ENCODE data around the gene ADCY2. TPM values are rescaled to one million over a fixed set of nuclear protein-coding genes. Genes with fewer than 3 reads are reported as not detected.

ADCY2 gene
- total RNA-seq, 1 experiment from 2014 or later: not detected

- Histone ChIP-seq H2AFZ (ENCODE audit: low read length) (no peak overlapping the region), H3K4me1 (ENCODE audit: low read length) (0 out of 2 replicates have a peak, but pooled peaks cover under 1% of the 10 kb centered on the region), H3K27ac (ENCODE audit: low read length) (no peak overlapping the region), H3K4me3 (ENCODE audit: low read length) (no peak overlapping the region), H3K4me2 (ENCODE audit: low read depth, low read length, poor library complexity, severe bottlenecking) (no peak overlapping the region), H3K9me3 (ENCODE audit: low read length) (no peaks in the 10 kb centered on the region), H3K36me3 (ENCODE audit: insufficient read depth, low read length) (no peaks in the 10 kb centered on the region), H4K20me1 (ENCODE audit: insufficient read depth, low read depth, low read length) (no peaks in the 10 kb centered on the region), H3K9me2 (replicated peaks; ENCODE audit: insufficient read depth, low read length) (no peaks in the 10 kb centered on the region), H3K9ac (ENCODE audit: low read length) (no peak overlapping the region), H3K79me2 (ENCODE audit: low read length) (no peaks in the 10 kb centered on the region), H3K27me3 (ENCODE audit: low read length) (no peaks in the 10 kb centered on the region)
- no peak for DNase-seq
These were observed 455.8 kb downstream of the ADCY2 start for GRCh38 chr5:7851617-7852289.

GRCh38 chr5:7852542-7852941 is 456.6 kb downstream of the ADCY2 start:
- DNase-seq: no peak
- Histone ChIP-seq H3K9me2 (replicated peaks; ENCODE audit: insufficient read depth, low read length) (no peaks in the 10 kb centered on the region), H3K4me2 (ENCODE audit: low read depth, low read length, poor library complexity, severe bottlenecking) (no peak overlapping the region), H3K4me1 (ENCODE audit: low read length) (no peaks in the 10 kb centered on the region), H3K79me2 (ENCODE audit: low read length) (no peaks in the 10 kb centered on the region), H3K4me3 (ENCODE audit: low read length) (no peak overlapping the region), H3K9me3 (ENCODE audit: low read length) (no peaks in the 10 kb centered on the region), H4K20me1 (ENCODE audit: insufficient read depth, low read depth, low read length) (no peaks in the 10 kb centered on the region), H3K9ac (ENCODE audit: low read length) (no peak overlapping the region), H2AFZ (ENCODE audit: low read length) (no peak overlapping the region), H3K27me3 (ENCODE audit: low read length) (no peaks in the 10 kb centered on the region), H3K27ac (ENCODE audit: low read length) (no peak overlapping the region), H3K36me3 (ENCODE audit: insufficient read depth, low read length) (no peaks in the 10 kb centered on the region)

- H3K9ac ChIP-seq (ENCODE audit: low read length): no peak overlapping the region
- H3K27me3 ChIP-seq (ENCODE audit: low read length): no peaks in the 10 kb centered on the region
- no peaks in the 10 kb centered on the region for H3K79me2 ChIP-seq (ENCODE audit: low read length)
- H3K36me3 ChIP-seq (ENCODE audit: insufficient read depth, low read length): no peaks in the 10 kb centered on the region
- no peaks in the 10 kb centered on the region for H3K4me1 ChIP-seq (ENCODE audit: low read length)
- H3K27ac ChIP-seq (ENCODE audit: low read length): no peak overlapping the region
- no peak overlapping the region for H3K4me3 ChIP-seq (ENCODE audit: low read length)
- no peaks in the 10 kb centered on the region for H4K20me1 ChIP-seq (ENCODE audit: insufficient read depth, low read depth, low read length)
- H3K9me3 ChIP-seq (ENCODE audit: low read length): no peaks in the 10 kb centered on the region
- H3K4me2 ChIP-seq (ENCODE audit: low read depth, low read length, poor library complexity, severe bottlenecking): no peak overlapping the region
- no peak overlapping the region for H2AFZ ChIP-seq (ENCODE audit: low read length)
- no peaks in the 10 kb centered on the region for H3K9me2 ChIP-seq (replicated peaks; ENCODE audit: insufficient read depth, low read length)
- DNase-seq: no peak
These were observed 457.1 kb downstream of the ADCY2 start for GRCh38 chr5:7852988-7853387.

GRCh38 chr5:7855611-7856010 is 459.7 kb downstream of the ADCY2 start:
- Histone ChIP-seq H2AFZ (ENCODE audit: low read length) (no peak overlapping the region), H3K9me3 (ENCODE audit: low read length) (no peaks in the 10 kb centered on the region), H3K4me3 (ENCODE audit: low read length) (no peak overlapping the region), H3K4me2 (ENCODE audit: low read depth, low read length, poor library complexity, severe bottlenecking) (no peak overlapping the region), H3K9ac (ENCODE audit: low read length) (no peak overlapping the region), H3K27ac (ENCODE audit: low read length) (no peak overlapping the region), H3K27me3 (ENCODE audit: low read length) (no peaks in the 10 kb centered on the region), H3K36me3 (ENCODE audit: insufficient read depth, low read length) (peaks cover 14% of the 10 kb centered on the region; the same call in 1 of the 2 replicates), H3K9me2 (replicated peaks; ENCODE audit: insufficient read depth, low read length) (no peaks in the 10 kb centered on the region), H3K79me2 (ENCODE audit: low read length) (no peaks in the 10 kb centered on the region), H3K4me1 (ENCODE audit: low read length) (no peaks in the 10 kb centered on the region), H4K20me1 (ENCODE audit: insufficient read depth, low read depth, low read length) (no peaks in the 10 kb centered on the region)
- no peak for DNase-seq

GRCh38 chr5:7856855-7857254 is 460.9 kb downstream of the ADCY2 start:
- no peak overlapping the region for H3K4me2 ChIP-seq (ENCODE audit: low read depth, low read length, poor library complexity, severe bottlenecking)
- no peak overlapping the region for H3K27ac ChIP-seq (ENCODE audit: low read length)
- no peaks in the 10 kb centered on the region for H3K79me2 ChIP-seq (ENCODE audit: low read length)
- no peaks in the 10 kb centered on the region for H3K4me1 ChIP-seq (ENCODE audit: low read length)
- no peaks in the 10 kb centered on the region for H3K9me2 ChIP-seq (replicated peaks; ENCODE audit: insufficient read depth, low read length)
- DNase-seq: peak; percentile 77
- H3K36me3 ChIP-seq (ENCODE audit: insufficient read depth, low read length): peaks cover 22% of the 10 kb centered on the region; the same call in 1 of the 2 replicates
- H3K27me3 ChIP-seq (ENCODE audit: low read length): no peaks in the 10 kb centered on the region
- H2AFZ ChIP-seq (ENCODE audit: low read length): no peak overlapping the region
- H3K9ac ChIP-seq (ENCODE audit: low read length): no peak overlapping the region
- no peaks in the 10 kb centered on the region for H4K20me1 ChIP-seq (ENCODE audit: insufficient read depth, low read depth, low read length)
- H3K4me3 ChIP-seq (ENCODE audit: low read length): no peak overlapping the region
- H3K9me3 ChIP-seq (ENCODE audit: low read length): no peaks in the 10 kb centered on the region

- Histone ChIP-seq H3K9me3 (ENCODE audit: low read length) (no peaks in the 10 kb centered on the region), H3K79me2 (ENCODE audit: low read length) (no peaks in the 10 kb centered on the region), H2AFZ (ENCODE audit: low read length) (no peak overlapping the region), H3K27me3 (ENCODE audit: low read length) (no peaks in the 10 kb centered on the region), H3K9ac (ENCODE audit: low read length) (no peak overlapping the region), H3K4me1 (ENCODE audit: low read length) (no peaks in the 10 kb centered on the region), H4K20me1 (ENCODE audit: insufficient read depth, low read depth, low read length) (no peaks in the 10 kb centered on the region), H3K9me2 (replicated peaks; ENCODE audit: insufficient read depth, low read length) (no peaks in the 10 kb centered on the region), H3K4me3 (ENCODE audit: low read length) (no peak overlapping the region), H3K4me2 (ENCODE audit: low read depth, low read length, poor library complexity, severe bottlenecking) (no peak overlapping the region), H3K27ac (ENCODE audit: low read length) (no peak overlapping the region), H3K36me3 (ENCODE audit: insufficient read depth, low read length) (peaks cover 26% of the 10 kb centered on the region; the same call in 1 of the 2 replicates)
- DNase-seq: no peak
These were observed 461.4 kb downstream of the ADCY2 start for GRCh38 chr5:7857361-7857760.

- H3K9me3 ChIP-seq (ENCODE audit: low read length): no peaks in the 10 kb centered on the region
- no peak for DNase-seq
- no peak overlapping the region for H3K9ac ChIP-seq (ENCODE audit: low read length)
- H3K79me2 ChIP-seq (ENCODE audit: low read length): no peaks in the 10 kb centered on the region
- no peaks in the 10 kb centered on the region for H3K4me1 ChIP-seq (ENCODE audit: low read length)
- H2AFZ ChIP-seq (ENCODE audit: low read length): no peak overlapping the region
- H4K20me1 ChIP-seq (ENCODE audit: insufficient read depth, low read depth, low read length): no peaks in the 10 kb centered on the region
- peaks cover 31% of the 10 kb centered on the region; the same call in 1 of the 2 replicates for H3K36me3 ChIP-seq (ENCODE audit: insufficient read depth, low read length)
- H3K4me3 ChIP-seq (ENCODE audit: low read length): no peak overlapping the region
- no peak overlapping the region for H3K4me2 ChIP-seq (ENCODE audit: low read depth, low read length, poor library complexity, severe bottlenecking)
- H3K9me2 ChIP-seq (replicated peaks; ENCODE audit: insufficient read depth, low read length): no peaks in the 10 kb centered on the region
- no peak overlapping the region for H3K27ac ChIP-seq (ENCODE audit: low read length)
- no peaks in the 10 kb centered on the region for H3K27me3 ChIP-seq (ENCODE audit: low read length)
These were observed 462.1 kb downstream of the ADCY2 start for GRCh38 chr5:7857926-7858632.

GRCh38 chr5:7866196-7866595 is 470.3 kb downstream of the ADCY2 start:
- H2AFZ ChIP-seq (ENCODE audit: low read length): no peak overlapping the region
- H3K79me2 ChIP-seq (ENCODE audit: low read length): peaks cover 67% of the 10 kb centered on the region
- peaks cover 17% of the 10 kb centered on the region for H4K20me1 ChIP-seq (ENCODE audit: insufficient read depth, low read depth, low read length)
- H3K9me3 ChIP-seq (ENCODE audit: low read length): no peaks in the 10 kb centered on the region
- peaks cover 39% of the 10 kb centered on the region for H3K4me1 ChIP-seq (ENCODE audit: low read length)
- no peak overlapping the region for H3K27ac ChIP-seq (ENCODE audit: low read length)
- H3K9ac ChIP-seq (ENCODE audit: low read length): no peak overlapping the region
- H3K4me2 ChIP-seq (ENCODE audit: low read depth, low read length, poor library complexity, severe bottlenecking): no peak overlapping the region
- H3K9me2 ChIP-seq (replicated peaks; ENCODE audit: insufficient read depth, low read length): no peaks in the 10 kb centered on the region
- peaks cover 34% of the 10 kb centered on the region; the same call in 1 of the 2 replicates for H3K36me3 ChIP-seq (ENCODE audit: insufficient read depth, low read length)
- no peaks in the 10 kb centered on the region for H3K27me3 ChIP-seq (ENCODE audit: low read length)
- H3K4me3 ChIP-seq (ENCODE audit: low read length): no peak overlapping the region
- DNase-seq: no peak

Data from Karpas-422 (cell line).